ENCODE data around the gene INTS3.

- TF ChIP-seq, protein P1, sequence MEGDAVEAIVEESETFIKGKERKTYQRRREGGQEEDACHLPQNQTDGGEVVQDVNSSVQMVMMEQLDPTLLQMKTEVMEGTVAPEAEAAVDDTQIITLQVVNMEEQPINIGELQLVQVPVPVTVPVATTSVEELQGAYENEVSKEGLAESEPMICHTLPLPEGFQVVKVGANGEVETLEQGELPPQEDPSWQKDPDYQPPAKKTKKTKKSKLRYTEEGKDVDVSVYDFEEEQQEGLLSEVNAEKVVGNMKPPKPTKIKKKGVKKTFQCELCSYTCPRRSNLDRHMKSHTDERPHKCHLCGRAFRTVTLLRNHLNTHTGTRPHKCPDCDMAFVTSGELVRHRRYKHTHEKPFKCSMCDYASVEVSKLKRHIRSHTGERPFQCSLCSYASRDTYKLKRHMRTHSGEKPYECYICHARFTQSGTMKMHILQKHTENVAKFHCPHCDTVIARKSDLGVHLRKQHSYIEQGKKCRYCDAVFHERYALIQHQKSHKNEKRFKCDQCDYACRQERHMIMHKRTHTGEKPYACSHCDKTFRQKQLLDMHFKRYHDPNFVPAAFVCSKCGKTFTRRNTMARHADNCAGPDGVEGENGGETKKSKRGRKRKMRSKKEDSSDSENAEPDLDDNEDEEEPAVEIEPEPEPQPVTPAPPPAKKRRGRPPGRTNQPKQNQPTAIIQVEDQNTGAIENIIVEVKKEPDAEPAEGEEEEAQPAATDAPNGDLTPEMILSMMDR (IDR thresholded peaks at IDR 0.05), result no peak
- no peak for TF ChIP-seq ZFX (IDR thresholded peaks at IDR 0.05; ENCODE audit: borderline replicate concordance)
Measured at GRCh38 chr1:153711026-153711425, 16.8 kb upstream of the INTS3 start.

Data from 22Rv1 (cell line).